ENCODE measurements around the gene ELMO1.
A peak's percentile ranks its signal among the peaks of the same experiment; 100 is the strongest.

ELMO1 gene

DNA sequence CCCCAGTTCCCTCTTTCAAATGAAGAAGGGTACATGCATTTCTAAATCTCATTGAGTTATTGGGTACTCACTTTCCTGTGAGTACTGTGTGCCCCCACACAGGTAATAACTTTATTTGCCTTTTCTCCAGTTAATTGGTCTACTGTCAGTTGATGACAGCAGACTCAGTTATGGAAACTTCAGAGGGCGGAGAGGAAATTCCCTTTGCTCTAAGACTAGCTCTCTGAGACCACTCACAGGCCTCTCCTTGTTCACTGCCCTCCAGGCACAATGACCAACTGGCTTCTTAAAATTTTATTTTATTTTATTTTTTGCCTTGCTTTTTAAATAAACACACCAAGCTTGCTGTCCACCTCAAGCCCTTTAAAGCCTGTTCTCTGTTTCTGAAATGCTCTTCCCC, 488.6 kb downstream of the ELMO1 start:
- no peak for DNase-seq

DNA sequence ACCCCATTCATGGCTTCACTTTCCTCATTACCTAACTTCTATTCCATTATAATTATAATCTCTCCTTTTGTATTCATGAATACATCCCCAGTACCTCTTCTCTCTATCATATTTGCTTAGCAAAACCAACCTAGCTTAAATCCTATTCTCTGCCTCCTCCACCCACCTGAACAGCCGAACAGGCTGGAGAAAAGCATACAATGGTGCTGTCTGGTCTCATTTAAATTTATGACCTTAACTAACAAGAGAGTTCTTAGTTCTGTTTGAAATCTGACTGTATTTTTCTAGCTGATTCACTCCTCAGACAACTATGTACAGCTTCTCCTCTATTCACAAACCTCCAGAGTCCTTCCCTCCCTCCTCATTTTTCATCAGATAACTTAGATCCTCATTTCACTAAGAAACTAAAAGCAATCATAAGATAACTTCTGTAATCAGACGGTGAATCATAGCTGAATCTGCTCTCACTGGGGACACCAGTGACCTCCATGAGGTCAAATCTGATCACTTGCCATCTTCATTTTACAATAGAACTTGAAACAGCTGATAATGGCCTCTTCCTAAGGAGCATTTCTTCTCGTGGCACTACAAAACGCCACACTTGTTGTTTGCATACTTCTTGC, 490.4 kb downstream of the ELMO1 start:
- no peak for DNase-seq

DNA sequence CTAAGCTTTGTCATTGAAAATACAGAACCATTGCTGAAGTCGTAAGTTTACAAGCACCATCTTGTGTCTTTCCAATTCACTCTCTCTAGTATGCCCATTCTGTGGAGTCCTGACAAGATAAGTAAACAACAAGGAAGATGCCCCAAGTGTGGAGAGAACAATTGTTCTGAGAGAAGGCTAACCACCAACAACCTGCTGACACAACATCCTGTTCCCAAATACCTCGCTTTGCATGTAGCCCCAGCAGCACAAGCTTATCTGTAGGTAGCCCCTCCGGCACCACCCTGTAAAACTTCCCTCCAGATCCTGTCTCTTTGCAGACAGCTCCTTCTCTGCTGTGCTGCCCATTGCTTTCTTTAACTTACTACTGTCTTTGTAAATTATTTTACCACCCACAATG, 491.0 kb downstream of the ELMO1 start:
- no peak for DNase-seq

DNA sequence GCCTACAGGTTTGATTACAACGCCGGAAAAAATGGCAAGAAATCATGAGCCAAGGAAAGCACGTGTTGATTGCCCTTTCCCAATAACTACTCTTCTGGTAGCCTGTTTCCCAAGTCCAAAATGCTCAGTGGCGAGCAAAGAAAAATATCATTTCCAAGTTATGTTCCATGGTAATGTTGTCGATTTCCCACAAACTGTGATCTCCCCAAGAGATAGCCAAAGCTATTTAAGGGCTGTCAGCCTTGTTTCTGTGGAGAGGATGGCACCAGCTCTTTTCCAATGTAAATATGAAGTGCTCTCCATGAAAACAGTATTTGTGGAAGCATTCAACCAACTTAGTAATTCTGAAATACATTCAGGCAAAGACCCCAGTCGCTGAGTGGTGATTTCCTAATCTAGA, 491.9 kb downstream of the ELMO1 start:
- no peak for DNase-seq

DNA sequence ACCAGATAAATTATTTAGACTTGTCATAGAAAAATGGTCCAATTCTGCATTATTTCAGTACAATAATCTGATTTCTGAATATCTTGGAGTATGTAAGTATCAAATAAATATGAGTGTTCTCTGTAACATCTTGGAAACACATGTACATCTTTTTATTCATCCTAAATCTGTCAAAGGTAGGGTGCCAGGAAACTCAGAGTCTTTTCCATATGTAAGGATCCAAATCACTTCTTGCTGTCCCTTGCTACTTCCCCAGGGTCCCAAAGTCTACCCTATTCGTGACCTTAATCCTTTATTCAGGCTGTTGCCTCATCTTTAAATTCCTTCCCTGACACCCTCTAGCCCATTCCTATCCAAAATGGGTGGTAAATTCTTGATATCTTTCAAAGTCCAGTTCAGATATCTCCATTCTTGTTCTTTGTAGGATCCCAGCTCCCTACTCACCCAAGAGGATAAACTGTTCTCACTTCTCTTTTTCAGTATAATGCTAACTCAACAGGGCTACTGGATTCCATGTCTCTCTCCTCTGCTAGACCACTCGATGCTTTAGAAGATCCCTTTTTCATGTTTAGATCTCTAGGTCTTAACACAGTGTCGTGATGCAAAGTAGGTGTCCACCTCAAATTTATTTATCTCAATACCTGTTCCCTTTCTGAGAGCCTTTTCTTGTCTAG, 493.1 kb downstream of the ELMO1 start:
- no peak for DNase-seq

DNA sequence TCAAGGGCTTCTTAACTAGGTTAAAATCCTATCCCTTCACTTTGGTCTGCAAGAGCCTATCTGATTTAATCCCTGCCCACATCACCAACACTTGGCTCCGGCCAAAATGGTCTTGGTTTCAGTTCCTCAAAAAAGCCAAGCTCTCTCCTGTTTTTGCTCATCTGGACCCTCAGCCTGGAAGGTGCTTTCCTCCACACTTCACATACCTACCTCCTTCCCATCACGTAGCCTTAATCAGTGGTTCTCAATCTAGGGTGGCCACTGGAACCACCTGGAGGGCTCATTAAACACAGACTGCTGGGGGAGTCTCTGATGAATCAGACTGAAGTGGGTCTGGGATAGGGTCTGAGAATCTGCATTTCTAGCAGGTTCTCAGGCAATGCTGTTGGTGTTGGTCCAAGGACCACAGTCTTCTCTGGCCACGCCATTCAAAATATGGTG, 497.4 kb downstream of the ELMO1 start:
- no peak for DNase-seq

DNA sequence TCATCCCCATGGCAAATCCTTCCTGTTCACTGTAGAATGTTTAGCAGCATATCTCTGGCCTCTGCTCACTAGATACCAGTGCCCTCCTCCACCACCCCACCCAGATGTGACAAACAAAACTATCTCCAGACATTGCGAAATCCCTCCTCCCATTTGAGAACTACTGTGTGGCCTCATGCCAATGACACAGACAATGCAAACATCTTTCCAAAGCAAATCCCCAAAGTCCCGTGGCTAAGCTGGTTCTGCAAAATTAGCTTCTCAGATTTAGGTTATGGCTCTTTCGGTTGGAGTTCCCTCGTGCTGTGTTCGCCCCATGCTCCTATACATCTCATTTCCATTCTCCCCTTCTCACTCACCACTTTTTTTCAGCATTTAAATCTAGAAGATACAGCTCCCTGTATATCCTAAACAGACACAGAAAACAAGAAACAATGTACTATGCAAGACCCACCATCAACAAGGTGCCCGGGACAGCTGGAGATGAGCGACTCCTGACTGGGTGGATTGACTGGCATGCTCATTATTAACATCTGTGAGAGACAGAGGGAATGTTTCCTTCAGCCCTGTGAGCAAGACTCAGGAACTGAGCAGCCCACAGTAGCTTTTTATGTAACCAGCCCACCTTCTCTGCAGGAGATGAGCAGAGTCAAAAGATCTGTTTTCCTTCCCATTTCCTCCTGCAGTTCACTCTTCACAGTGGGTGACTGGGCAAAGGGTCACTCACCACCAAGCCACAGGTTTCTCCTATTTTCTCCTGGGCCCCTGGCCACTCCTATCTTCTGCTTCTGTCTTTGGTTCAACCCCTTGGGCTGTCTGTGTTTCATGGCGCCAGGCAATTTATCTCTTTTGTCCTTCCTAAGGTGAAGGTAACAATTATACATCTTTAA, 498.7 kb downstream of the ELMO1 start:
- DNase-seq = no peak

DNA sequence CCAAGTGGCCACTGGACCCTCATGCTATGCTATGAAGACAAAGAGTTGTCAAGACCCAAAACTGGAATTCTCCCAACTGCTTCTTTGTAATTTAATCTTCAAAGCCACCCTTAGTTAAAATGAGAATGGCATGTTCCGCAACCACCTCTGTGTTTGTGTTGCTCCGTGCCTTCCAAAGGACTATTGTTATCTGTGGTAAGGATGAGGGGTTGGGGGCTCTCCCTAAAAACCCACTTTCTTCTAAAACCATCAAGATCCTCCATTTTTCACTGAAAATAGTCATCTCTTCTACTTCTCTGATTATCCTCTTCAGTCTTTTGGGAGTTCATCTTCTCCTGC, 502.3 kb downstream of the ELMO1 start:
- DNase-seq = no peak

DNA sequence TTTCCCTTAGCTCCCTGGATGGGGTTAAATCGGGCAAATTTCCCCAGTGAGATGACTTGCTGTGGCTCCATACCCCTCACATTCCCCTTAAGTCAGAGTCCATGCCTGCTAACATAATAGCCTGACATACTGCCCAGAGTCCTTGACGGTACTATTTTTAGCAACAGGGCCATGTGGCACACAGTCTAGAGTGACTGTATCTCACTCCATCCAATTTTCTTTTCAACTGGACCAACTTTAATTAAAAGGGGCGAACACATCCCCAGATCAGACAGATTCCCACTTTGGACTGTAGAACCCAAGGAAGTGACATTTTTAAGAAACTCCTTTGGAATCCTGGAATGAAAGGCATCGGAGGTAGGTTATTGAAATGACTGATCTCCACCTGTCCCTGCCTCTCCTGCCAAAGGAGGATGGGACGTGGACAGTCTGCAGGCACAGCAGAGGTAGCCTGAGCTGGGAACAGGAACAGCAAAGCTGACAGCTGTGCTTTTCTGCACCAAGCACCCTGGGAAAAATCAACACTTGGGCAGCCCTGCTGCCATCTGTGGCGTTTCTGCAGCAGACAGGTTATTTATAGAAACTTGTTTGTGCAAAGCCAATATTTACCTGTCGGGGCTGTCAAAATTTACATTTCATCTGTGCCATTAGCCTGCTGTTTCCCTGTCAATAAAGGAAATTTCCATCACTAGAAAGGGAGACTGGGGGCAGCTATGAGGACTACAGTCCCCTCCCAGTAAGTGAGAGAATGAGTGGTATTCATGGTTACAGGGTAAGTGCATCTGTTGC, 502.9 kb downstream of the ELMO1 start:
- no peak for DNase-seq

DNA sequence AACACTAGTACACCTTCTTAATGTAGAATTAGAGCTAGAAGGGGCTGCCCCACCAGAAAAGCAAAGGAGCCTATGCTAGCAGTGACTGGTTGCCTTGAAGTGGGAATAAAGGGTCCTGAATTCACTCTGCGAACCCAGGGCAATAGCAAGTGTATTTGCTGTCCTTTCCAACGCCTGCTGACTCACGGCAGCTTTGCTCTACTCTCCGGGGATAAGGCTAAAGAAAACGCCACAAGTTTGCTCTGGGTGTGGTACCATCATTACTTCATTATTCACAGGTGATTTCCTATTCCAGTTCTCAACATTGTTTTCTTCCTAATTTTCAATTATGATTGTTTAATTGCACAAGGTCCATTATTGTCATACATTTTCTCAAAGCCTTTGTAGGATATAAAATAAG, 503.8 kb downstream of the ELMO1 start:
- no peak for DNase-seq

DNA sequence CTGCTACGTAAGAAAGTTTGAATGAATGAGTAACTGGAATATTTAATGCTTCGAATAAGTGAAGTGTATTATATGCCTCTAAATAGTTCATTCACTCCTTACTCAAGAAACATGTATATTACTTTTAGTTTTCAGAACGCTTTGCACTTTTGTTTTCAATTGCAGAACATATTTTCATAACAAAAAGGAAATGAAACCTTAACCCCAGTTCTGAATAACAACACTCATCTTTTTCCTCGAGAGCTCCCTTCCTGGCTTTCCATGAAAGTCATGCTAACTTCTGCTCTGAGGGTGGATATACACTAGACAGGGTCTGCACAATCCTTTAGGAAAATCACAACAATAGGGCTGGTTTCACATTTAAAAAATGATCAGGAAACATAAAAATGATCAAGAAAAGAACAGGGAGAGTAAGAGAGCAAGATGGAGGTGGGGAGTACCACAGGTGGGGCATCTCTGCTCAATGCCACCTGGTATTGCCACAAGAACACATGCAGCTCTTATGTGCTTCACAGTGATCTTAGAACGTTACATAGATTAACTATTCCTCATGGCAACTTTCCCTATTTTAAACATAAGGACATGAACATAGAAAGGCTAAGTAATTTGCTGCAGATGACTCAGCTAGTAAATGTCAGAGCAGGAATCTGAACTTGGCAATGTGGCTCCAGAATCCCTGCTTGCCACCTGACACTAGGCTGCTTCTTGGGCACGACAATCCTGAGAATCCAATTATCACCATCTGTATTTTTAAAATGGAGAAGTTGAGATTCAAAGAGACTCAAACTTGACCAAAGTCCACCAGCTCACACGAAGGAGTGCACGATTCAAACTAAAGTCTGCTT, 504.9 kb downstream of the ELMO1 start:
- no peak for DNase-seq

DNA sequence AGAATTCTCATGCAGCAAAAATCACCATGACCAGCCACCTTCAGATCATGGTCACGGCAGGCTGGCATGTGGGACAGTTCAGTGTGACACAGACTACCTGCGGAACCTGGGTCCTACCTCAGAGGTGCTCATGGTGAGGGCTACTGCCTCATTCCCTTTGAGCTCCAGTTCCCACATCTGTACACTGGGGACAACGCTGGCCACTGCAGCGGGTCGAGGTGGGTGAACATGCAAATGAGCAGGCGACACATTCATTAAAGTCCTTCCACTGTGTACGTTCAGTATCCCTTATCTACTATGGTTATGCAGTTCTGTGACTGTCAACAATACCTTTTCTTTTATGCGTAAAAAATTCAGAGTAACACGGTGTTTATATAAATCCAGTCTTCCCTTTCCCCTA, 505.7 kb downstream of the ELMO1 start:
- DNase-seq = no peak

DNA sequence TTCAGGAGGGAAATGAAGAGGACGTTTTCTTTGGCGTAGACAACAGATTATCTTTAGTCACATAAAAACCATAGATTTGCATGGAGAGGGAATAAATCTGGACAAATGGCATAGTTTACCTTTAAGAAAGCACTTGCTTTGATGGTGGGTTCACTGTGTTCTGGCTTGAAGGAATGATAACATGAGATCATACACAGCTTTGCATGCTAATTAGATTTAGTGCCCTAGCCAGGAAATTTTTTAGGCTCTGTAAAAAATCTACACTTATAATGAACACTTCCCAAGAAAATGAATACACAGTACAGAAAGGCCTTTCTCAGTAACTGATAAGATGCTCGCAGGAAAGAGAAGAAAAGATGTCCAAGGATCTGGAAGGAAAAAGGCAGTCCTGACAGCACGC, 506.1 kb downstream of the ELMO1 start:
- no peak for DNase-seq

DNA sequence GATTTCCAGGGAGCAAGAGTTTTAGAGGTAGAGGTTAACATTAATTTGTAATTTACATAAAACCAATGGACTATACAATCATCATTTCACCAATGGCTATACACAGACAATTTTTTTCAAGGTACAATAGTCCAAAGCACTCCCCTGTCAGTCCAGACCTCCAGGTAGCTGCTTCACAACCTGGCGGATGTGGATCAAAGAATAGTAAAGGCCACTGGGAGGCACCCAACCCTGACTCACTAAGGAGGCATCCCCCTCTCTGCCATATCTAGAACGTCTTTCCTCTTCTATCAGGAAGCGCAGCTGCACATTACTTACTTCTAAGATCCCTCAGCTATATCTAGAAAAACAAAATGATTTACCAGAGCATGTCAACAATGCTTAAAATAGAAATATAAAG, 506.6 kb downstream of the ELMO1 start:
- no peak for DNase-seq

DNA sequence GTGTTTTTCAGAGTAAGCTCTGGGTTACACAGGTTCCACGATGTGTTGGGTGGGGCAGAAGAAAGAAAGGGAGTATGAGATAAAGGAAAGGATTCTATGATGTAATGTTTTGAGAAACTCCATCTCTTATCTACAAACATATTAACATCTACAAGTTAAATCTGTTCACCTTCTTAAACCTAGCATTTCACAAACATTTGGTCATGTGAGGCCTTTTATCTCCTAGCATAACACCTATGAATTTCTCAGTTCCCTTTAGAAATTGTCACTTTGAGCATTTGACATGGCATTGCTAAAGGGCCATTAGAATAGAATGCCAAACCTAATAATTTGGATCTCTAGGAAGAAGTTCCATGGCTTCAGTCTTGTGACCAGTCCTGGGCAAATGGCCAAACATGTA, 507.3 kb downstream of the ELMO1 start:
- no peak for DNase-seq

DNA sequence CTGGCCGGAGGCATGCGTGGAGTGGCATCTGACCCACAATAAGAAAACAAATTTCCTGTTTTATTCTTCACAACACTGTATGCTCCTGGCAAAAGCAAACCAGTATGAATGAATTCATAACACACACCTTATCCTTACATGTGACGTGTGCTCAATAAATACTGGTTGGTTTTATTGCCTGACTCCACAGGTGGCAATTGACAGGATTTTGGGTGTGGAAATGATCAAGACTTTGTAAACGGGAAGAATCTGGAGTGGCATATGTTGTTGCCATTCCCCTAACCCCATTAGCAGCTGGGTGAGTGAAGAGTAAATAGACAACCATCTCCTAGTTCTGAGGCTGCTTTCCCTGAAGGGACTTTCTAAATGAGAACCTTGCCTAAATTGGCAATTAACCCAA, 508.8 kb downstream of the ELMO1 start:
- no peak for DNase-seq

DNA sequence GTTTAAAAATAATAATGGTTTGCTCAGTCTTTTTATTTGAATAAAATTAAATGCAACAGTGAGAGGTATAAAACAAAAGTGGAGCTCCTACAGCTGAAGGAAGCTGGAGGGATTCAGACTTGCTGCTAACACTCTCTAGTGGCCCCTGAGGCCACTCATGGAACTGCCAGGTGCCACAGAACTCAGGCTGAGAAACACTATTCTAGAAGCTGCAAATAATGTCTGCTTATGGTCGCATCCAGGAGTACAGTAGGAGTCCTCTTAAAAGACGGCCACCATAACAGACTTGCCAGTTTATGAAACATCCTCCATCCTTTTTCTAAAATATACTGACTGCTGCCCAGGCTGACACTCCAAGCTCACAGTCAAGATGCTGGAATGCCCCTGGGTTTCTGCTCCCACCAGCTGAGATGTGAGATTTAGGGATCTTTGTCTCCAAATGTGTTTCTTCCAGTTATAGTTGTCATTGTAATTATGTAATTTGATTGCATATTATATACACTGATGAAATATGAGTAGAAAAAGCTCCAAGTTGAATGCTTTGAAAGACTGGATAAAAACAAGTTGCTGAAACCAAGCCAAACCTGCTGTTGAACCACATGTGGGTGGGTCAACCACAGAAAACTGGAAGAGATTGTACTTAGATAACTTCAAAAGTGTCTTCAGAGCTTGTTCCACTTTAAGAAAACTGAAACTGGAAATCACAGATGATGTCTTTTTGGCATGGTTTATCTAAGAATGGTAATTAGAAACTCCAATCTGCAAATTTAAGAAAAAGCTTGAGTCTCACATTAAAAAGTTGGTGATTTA, 510.7 kb downstream of the ELMO1 start:
- DNase-seq = no peak

DNA sequence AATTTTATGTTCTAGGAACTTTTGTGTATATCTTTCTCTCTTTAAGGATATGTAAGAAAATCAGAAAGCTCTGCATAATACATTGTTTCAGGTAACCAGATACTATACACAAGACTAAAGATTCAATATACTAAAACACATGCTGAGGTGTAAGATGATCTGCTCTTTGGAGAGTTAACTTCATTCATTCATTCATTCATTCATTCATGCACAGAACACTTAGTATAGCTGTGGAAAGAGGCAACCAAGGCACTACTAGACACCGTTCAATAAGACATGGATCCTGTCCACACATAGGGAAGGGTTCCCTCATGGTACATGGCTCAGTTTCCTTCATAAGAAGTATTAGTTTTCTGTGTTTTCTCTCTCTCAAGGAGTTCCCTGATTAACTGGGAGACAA, 516.8 kb downstream of the ELMO1 start:
- DNase-seq = no peak

DNA sequence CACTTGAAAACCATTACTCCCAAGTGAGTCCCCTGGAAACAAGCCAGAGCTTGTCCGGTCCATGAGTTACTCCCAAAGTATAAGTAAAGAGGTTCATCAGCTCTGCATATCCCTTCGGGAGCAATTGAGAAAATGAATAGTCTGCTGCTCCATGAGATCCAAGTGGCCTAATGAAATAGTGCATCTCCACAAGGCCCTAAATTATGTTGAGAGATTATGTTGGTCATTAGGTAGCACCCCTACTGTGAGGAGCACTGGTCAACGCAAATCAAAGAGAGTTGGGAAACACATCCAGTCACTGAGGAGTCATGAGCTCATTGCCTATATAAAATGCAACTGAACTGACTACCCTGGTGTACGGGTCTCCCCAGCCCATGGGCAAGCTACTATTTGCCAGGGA, 518.9 kb downstream of the ELMO1 start:
- peak; percentile 1 for DNase-seq

DNA sequence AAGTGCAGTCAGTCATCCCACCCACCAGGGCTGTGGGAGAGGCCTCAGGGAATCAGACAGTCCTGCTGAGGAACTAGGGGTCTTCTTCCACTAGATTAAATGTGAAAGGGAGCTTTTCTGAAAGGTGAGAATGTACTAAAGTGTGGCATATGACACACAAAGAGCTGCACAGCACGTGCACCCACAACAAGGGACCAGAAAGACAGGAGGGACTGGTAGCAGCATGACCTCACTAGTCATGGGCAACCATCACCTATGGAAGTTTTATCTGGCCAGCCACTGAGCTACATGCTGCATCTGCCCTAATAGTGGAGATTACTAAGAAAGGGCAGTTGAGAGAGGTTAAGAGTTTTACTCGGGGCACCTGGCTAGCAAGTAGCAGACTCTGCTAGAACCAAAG, 519.9 kb downstream of the ELMO1 start:
- DNase-seq = no peak

DNA sequence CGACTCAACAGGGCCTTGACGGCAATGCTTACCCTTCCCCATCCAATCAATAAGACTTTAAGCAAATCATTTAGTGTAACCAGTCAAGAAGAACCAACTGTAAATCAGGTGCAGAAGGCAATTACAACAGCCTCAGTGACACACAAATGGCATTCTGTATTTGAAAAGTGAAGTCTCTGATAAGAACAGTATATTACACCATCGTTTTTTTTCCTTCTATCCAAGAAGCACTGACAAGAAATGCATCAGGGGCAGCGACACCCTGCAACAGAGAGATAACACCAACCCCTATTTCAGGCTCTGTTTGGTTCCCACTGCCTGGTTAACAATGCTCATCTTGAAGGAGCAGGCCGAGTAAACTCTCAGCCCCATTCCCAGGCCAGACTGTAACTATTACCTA, 520.4 kb downstream of the ELMO1 start:
- DNase-seq = no peak

DNA sequence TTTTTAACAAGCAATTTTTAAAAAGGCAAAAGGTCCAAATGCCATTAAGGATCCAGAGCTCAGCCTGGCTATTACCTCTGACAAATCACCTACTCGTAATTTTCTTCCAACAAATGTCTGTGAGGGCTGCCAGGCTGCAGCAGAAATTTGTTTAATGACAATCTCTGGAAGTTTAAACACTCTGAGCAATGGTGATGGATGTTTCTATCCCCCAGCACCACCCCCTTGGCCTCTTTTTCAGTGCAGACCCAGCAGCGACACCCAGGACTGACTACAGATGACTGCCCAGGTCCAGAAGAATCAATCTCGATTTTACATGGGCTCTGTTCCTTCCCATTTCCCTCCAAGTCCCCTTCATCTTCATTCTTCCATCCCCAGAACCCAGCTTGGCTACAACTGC, 523.0 kb downstream of the ELMO1 start:
- no peak for DNase-seq
